Fibroblast of mammary gland (primary cell): ENCODE data around the gene ZBTB43.

Experiments used
- DNase-seq: peaks from one replicate; pipeline ENCODE4 v3.0.0-alpha.2; 2010; ENCODE audit warnings: low read depth
- H3K4me3 ChIP-seq: 2 replicates; pipeline ENCODE4 v1.5.1; 2011; ENCODE audit warnings: low read depth, mild to moderate bottlenecking, low read length, moderate library complexity; ENCODE audit not compliant: control insufficient read depth
- TF ChIP-seq, protein P1 (sequence below): conservative IDR thresholded peaks from 2 replicates; pipeline ENCODE4 v1.5.1; 2011; ENCODE audit warnings: low read depth, low read length, inconsistent platforms; ENCODE audit not compliant: control insufficient read depth, insufficient read depth

Gene ZBTB43

DNA sequence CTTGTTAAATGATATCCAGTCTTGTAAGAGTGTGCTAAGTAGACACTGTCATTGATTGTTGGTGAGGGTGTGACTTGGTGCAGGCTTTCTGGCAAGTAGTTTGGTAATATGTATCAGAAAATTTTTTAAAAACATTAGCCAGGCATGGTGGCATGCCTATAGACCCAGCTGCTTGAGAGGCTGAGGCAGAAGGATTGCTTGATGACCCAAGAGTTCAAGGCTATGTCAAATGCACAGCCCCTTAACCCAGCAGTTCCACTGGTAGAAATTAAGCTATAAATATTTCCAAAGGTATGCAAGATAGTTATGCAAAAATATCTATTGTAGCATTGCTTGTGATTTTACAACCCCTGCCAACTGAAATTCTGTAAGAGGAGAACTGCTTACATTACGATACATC lies 24.2 kb downstream of the ZBTB43 start:
- TF ChIP-seq, protein P1, sequence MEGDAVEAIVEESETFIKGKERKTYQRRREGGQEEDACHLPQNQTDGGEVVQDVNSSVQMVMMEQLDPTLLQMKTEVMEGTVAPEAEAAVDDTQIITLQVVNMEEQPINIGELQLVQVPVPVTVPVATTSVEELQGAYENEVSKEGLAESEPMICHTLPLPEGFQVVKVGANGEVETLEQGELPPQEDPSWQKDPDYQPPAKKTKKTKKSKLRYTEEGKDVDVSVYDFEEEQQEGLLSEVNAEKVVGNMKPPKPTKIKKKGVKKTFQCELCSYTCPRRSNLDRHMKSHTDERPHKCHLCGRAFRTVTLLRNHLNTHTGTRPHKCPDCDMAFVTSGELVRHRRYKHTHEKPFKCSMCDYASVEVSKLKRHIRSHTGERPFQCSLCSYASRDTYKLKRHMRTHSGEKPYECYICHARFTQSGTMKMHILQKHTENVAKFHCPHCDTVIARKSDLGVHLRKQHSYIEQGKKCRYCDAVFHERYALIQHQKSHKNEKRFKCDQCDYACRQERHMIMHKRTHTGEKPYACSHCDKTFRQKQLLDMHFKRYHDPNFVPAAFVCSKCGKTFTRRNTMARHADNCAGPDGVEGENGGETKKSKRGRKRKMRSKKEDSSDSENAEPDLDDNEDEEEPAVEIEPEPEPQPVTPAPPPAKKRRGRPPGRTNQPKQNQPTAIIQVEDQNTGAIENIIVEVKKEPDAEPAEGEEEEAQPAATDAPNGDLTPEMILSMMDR = no peak
- no peak overlapping the region for H3K4me3 ChIP-seq
- no peak for DNase-seq

DNA sequence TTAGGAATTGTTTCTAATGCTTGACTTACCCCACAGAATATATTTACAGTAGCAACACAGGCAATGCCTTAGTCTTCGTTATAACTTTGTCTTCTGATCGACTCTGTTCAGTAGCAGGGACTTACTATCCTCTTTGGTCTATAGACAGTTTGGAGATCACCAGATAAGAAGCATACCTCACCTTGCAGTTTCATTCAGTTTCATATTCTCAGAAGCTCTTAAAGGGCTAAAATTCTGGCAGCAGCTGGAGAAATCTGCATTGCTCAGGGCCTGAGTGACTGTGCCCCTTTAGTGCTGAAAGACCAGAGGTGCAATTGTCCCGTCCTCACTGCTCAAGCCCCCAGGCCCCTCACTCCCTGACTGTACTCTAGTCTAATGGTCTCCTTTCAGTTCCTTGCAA lies 26.0 kb downstream of the ZBTB43 start:
- TF ChIP-seq, protein P1 = no peak
- DNase-seq = no peak
- no peak overlapping the region for H3K4me3 ChIP-seq

DNA sequence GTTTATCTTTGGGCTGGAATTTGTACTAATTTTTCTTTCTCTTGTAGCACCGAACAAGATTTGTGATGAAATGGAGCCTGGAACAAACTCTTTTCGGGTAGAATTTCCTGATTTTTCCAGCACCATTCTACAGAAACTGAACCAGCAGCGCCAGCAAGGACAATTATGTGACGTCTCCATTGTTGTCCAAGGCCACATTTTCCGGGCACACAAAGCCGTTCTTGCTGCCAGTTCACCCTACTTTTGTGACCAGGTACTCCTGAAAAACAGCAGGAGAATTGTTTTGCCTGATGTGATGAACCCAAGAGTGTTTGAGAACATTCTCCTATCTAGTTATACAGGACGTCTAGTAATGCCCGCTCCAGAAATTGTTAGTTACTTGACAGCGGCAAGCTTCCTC lies 27.6 kb downstream of the ZBTB43 start:
- no peak for DNase-seq
- TF ChIP-seq, protein P1 = no peak
- H3K4me3 ChIP-seq = no peak overlapping the region

DNA sequence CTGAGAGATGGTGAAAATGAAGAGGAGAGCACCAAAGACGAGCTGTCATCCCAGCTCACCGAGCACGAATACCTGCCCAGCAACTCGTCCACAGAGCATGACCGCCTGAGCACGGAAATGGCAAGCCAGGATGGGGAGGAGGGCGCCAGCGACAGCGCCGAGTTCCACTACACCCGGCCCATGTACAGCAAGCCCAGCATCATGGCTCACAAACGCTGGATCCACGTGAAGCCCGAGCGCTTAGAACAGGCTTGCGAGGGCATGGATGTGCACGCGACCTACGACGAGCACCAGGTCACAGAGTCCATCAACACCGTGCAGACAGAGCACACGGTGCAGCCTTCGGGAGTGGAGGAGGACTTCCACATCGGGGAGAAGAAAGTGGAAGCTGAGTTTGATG lies 28.2 kb downstream of the ZBTB43 start:
- DNase-seq = no peak
- no peak overlapping the region for H3K4me3 ChIP-seq

DNA sequence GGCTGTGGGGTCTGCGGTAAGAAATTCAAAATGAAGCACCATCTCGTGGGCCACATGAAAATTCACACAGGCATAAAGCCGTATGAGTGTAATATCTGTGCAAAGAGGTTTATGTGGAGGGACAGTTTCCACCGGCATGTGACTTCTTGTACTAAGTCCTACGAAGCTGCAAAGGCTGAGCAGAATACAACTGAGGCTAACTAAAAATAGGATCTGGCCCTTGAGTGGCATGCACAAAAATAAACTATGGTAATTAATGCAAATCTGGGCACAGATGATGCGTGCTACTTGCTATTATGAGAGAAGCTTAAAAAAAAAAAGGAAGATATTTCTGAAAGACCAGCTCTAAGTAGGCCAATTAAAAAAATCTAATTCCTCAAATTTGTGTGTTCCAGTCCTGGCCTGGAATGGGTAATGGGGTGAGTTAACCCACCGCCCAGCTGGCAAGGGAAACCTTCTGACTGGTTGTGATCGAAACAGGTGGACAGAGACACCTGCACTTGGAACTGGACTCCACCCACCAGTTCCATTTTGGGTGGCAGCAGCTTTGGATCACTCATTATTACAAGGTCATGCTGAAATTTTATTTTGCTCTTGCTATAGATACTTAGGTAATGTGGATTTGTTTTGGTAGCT lies 29.0 kb downstream of the ZBTB43 start:
- TF ChIP-seq, protein P1 = no peak
- DNase-seq = no peak
- no peak overlapping the region for H3K4me3 ChIP-seq

More for the DNA sequence above, 28.2 kb downstream of the ZBTB43 start:
- TF ChIP-seq, protein P1 = no peak

DNA sequence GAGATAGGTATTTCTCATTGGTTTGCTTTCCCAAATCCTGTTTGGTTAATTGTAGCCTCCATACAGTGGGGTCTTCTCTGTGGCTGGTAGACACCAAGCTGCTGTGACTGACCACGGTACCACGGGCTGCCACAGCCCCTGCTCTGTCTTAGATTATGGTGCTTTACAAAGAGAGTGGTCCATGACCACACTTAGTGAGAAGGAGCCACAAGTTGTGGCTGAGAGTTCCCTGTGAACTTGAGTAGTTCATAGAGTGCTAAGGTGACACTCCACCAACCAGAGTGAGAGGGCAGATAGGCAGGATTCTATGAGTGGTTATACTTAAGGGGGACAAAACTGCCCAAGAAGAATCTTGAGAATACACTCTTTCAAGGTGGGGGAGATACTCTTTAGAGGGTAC lies 29.8 kb downstream of the ZBTB43 start:
- TF ChIP-seq, protein P1 = no peak
- H3K4me3 ChIP-seq = no peak overlapping the region
- DNase-seq = no peak

DNA sequence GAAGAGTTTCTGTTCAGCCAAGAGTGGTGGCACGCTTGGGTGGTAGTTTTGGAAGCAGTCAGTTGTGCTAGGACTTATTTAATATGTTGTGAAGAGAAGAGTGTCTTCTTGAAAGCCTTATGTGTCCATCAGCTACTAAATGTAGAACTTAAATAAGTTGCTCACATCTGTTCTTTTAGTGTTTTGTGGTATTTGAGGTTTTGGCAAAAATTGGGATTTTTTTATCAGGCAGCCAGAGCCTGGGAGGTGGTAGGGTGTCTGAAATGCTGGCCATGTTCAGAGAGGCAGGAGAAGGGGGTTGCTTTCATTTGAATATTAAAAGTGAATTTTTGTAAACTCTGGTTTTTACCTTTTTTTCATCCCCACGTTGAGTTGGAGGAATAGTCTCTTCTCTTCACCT lies 31.4 kb downstream of the ZBTB43 start:
- DNase-seq = peak; percentile 15
- TF ChIP-seq, protein P1 = no peak
- H3K4me3 ChIP-seq = no peak overlapping the region
